K562 (cell line): ENCODE results near the gene CACNA2D4. TPM values are rescaled to one million over a fixed set of nuclear protein-coding genes. Genes with fewer than 3 reads are reported as not detected.

Source experiments
- ATAC-seq: fragments of 200-7000 bp; cut with Tn5 transposase; 3 replicates; pipeline ENCODE4 v1.9.1; 2020; ENCODE audit warnings: moderate library complexity
- BruUV-seq: library from RNA; stranded (reverse); fragments of 400-500 nt; replicated peaks from 2 replicates; lab custom pipeline; 2021; lab: Mats Ljungman, UMichigan
- CTCF ChIA-PET: fragments of 300-600 bp; formaldehyde crosslinking; extraction: SDS; loops from one replicate; lab custom pipeline; 2021; ENCODE audit warnings: low intra/inter-chr PET ratio; lab: Yijun Ruan, JAX
- POLR2A ChIA-PET: fragments of 300-600, 350-650 bp; sonication (Branson Sonifier 250); formaldehyde crosslinking; extraction: SDS; loops from one replicate; lab custom pipeline; 2021; ENCODE audit warnings: antibody characterized with exemption, inconsistent platforms; lab: Yijun Ruan, JAX
- DNase-seq, 4 experiments: peaks; one replicate each; pipeline versions ENCODE4 v3.0.0 to v3.0.0-alpha.2; 2011 to 2018; ENCODE audit warnings: low spot score in 3 of 4, mixed read lengths in 3 of 4; ENCODE audit errors: extremely low read depth in 1 of 4
- FAIRE-seq: peaks from 2 replicates; lab custom pipeline; 2011; peaks lifted over from hg19 to GRCh38; lab: Jason Lieb, UNC
- H2AFZ ChIP-seq: 2 replicates; pipeline ENCODE4 v1.6.0; 2011; ENCODE audit warnings: low read depth, low read length, control low read depth, inconsistent platforms
- H3K27ac ChIP-seq: fragments of 200-600 bp; 3 replicates; pipeline ENCODE4 v1.8.0; 2011; ENCODE audit warnings: low read depth, mild to moderate bottlenecking, control low read depth, inconsistent platforms, low read length, moderate library complexity, mixed read lengths; ENCODE audit errors: extremely low read depth
- H3K27me3 ChIP-seq, 2 experiments: fragments of 300-600 bp in 1 of 2; 2 replicates in 1 of 2; 3 replicates in 1 of 2; pipeline versions ENCODE4 v1.6.0 to v1.8.0; 2011; ENCODE audit warnings: inconsistent platforms in 2 of 2, low read length in 2 of 2, mild to moderate bottlenecking in 1 of 2, mixed read lengths in 1 of 2, moderate library complexity in 1 of 2; ENCODE audit not compliant: control insufficient read depth in 2 of 2, insufficient read depth in 2 of 2
- H3K36me3 ChIP-seq: fragments of 300-600 bp; 3 replicates; pipeline ENCODE4 v1.8.0; 2011; ENCODE audit warnings: mild to moderate bottlenecking, low read length, inconsistent platforms; ENCODE audit not compliant: control insufficient read depth, insufficient read depth
- H3K4me1 ChIP-seq, 2 experiments: fragments of 200-600 bp in 1 of 2; replicated peaks in 1 of 2; 2 replicates in 1 of 2; 3 replicates in 1 of 2; pipeline versions ENCODE4 v1.5.1 to v1.8.0; 2011; ENCODE audit warnings: inconsistent platforms in 2 of 2, low read length in 2 of 2, mild to moderate bottlenecking in 1 of 2, mixed read lengths in 1 of 2, moderate library complexity in 1 of 2; ENCODE audit not compliant: control insufficient read depth in 2 of 2, insufficient read depth in 2 of 2
- H3K4me2 ChIP-seq: 2 replicates; pipeline ENCODE4 v1.6.1; 2011; ENCODE audit warnings: low read length, control low read depth, inconsistent platforms, mixed read lengths; ENCODE audit not compliant: insufficient read depth
- H3K4me3 ChIP-seq: fragments of 200-600 bp; sonication (generic), shearing (Covaris generic); 2 replicates; pipeline ENCODE4 v1.5.1; 2016; ENCODE audit warnings: control low read depth, inconsistent platforms
- H3K79me2 ChIP-seq: fragments of 200-600 bp; 3 replicates; pipeline ENCODE4 v1.8.0; 2011; ENCODE audit warnings: low read length, inconsistent platforms; ENCODE audit not compliant: control insufficient read depth, insufficient read depth
- H3K9ac ChIP-seq, 2 experiments: 2 replicates each; pipeline versions ENCODE4 v1.6.0 to v1.6.1; 2011; ENCODE audit warnings: low read depth in 2 of 2, low read length in 2 of 2, control low read depth in 1 of 2, inconsistent platforms in 1 of 2, mild to moderate bottlenecking in 1 of 2, mixed read lengths in 1 of 2; ENCODE audit not compliant: insufficient read depth in 1 of 2
- H3K9me1 ChIP-seq: one replicate; pipeline ENCODE4 v1.6.0; 2011; ENCODE audit warnings: inconsistent platforms, mild to moderate bottlenecking, low read length, moderate library complexity; ENCODE audit not compliant: control insufficient read depth, insufficient read depth
- H3K9me3 ChIP-seq: replicated peaks from 2 replicates; pipeline ENCODE4 v1.5.1; 2011; ENCODE audit warnings: low read depth, low read length, inconsistent platforms; ENCODE audit not compliant: control insufficient read depth, insufficient read depth
- H4K20me1 ChIP-seq: replicated peaks from 2 replicates; pipeline ENCODE4 v1.6.1; 2011; ENCODE audit warnings: low read length, inconsistent platforms, mixed read lengths; ENCODE audit not compliant: control insufficient read depth, insufficient read depth
- FOXK2 ChIP-seq, 2 experiments: fragments of 450-650 bp; IDR thresholded peaks in 1 of 2; conservative IDR thresholded peaks in 1 of 2; 2 replicates each; pipeline ENCODE4 v1.6.1; 2016; ENCODE audit warnings: low read depth in 2 of 2, mild to moderate bottlenecking in 1 of 2
- RFX7 ChIP-seq: fragments of 250-450 bp; sonication (Bioruptor Pico); IDR thresholded peaks from 2 replicates; pipeline ENCODE4 v1.5.1; 2021; ENCODE audit warnings: mild to moderate bottlenecking
- SMAD1 ChIP-seq: fragments of 150-350 bp; IDR thresholded peaks from 2 replicates; pipeline ENCODE4 v1.6.1; 2014; ENCODE audit warnings: low read length, low read depth; ENCODE audit not compliant: partially characterized antibody
- ZNF644 ChIP-seq: fragments of 200-800 bp; sonication (Bioruptor generic); IDR thresholded peaks from 2 replicates; pipeline ENCODE4 v1.6.1; 2016; ENCODE audit warnings: low read depth, missing genetic modification characterization, missing compliant biosample characterization
- WGBS: fragments of 100-300 bp; shearing (Covaris generic); methylation state at CpG from one replicate; pipeline ENCODE4 v1.1.6; 2016; ENCODE audit warnings: low coverage, mixed read lengths; ENCODE audit not compliant: insufficient coverage; ENCODE audit errors: missing lambda C conversion rate; 5-methylcytosine and 5-hydroxymethylcytosine counted together
- in situ Hi-C: fragments of 300-500 bp; cut with MboI; formaldehyde crosslinking; loops from 4 replicates; pipeline ENCODE4 v1.15.0; 2018; ENCODE audit warnings: inconsistent platforms, mixed read lengths
- intact Hi-C: fragments of 100-400 bp; cut with micrococcal nuclease; formaldehyde crosslinking; loops from 2 replicates; pipeline ENCODE4 v1.14.2; 2022
- polyA plus RNA-seq, 8 experiments: library from polyadenylated mRNA; depleted of rRNA in 4 of 8; stranded (reverse) in 5 of 8; unstranded in 3 of 8; fragments of >200 nt; fragmentation: Nextera tagmentation in 2 of 8; fragmentation: Illumina TruSeq in 1 of 8; extraction: Ambion mirVana in 2 of 8; extraction: Trizol in 1 of 8; gene quantifications; 2 replicates each; pipeline versions ENCODE4 v1.2.1 to v1.2.3, GENCODE V29; 2011 to 2014; ENCODE audit warnings: inconsistent platforms in 1 of 8, missing spikeins in 1 of 8
- total RNA-seq, 7 experiments: library from RNA; depleted of rRNA in 6 of 7; stranded (reverse); fragments of >200 nt in 6 of 7; fragmentation: Illumina TruSeq in 2 of 7; extraction: Trizol in 2 of 7; gene quantifications; 2 replicates each; pipeline versions ENCODE4 v1.2.1 to v1.2.3, GENCODE V29; 2011 to 2021; ENCODE audit warnings: low replicate concordance in 1 of 7
- TF ChIP-seq, protein P1 (sequence below): conservative IDR thresholded peaks from 2 replicates; pipeline ENCODE4 v1.6.1; 2011; ENCODE audit warnings: low read depth, mild to moderate bottlenecking, low read length; ENCODE audit not compliant: control insufficient read depth
- TF ChIP-seq, protein P2 (sequence below): sonication (generic); IDR thresholded peaks from 2 replicates; pipeline ENCODE4 v1.6.1; 2016
- TF ChIP-seq, protein P3 (sequence below): sonication (generic); formaldehyde crosslinking; IDR thresholded peaks from 2 replicates; pipeline ENCODE4 v1.8.0; 2023; ENCODE audit warnings: missing genetic modification reagents, mild to moderate bottlenecking, borderline replicate concordance

The CACNA2D4 gene
- total and polyA plus RNA-seq, 9 of the 15 experiments (the other 6 are each of a cell fraction or from before 2014, with no cell fraction given), result 0.04 to 0.69 (median 0.40) TPM; not detected in 3

DNA sequence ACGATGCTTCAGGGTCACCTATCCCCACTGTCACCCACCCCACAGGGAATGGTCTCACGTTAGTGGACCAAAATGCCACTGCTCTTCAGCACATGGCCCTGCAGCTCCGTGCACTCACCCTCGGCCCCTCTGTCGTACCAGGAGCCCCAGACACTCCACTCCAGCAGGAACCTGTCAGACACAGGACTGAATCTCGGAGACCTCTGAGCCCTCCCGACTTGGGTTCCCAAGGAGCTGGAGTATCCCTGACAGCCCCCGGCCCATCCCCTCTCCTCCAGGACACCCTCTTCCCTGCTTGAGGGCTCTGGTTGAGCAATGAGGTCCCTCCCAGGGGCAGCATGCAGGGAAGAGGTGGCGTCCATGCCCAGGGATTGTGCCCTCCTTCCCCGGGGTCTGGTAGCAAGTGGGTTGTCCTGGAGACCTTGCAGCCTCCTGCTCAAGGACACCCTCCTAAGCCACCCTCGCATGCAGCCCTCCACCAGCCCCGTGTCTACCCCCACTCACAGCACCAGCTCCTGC, 118.5 kb downstream of the CACNA2D4 start:
- no peak for FAIRE-seq
- CTCF ChIA-PET, result no interaction called here
- H3K36me3 ChIP-seq, result no peaks in the 10 kb centered on the region
- WGBS, result 13% methylated on average over 7 of the region's 12 CpGs
- H3K9me1 ChIP-seq, result no peaks in the 10 kb centered on the region
- H2AFZ ChIP-seq, result no peak overlapping the region
- no peak for DNase-seq
- ATAC-seq, result no peak
- in situ Hi-C loops, result no loop called here
- H3K4me2 ChIP-seq, result no peak overlapping the region
- no peaks in the 10 kb centered on the region for H3K27me3 ChIP-seq
- no peak overlapping the region for H3K9ac ChIP-seq
- no peak overlapping the region for H3K4me3 ChIP-seq
- POLR2A ChIA-PET, result no interaction called here
- H3K79me2 ChIP-seq, result no peaks in the 10 kb centered on the region
- BruUV-seq, result no TSS peak
- H3K9me3 ChIP-seq, result no peaks in the 10 kb centered on the region
- H3K27ac ChIP-seq, result no peak overlapping the region
- intact Hi-C loops, result loop anchor here (10.0 kb wide), 1 partner anchor 235 kb away; no protein-coding TSS in a partner anchor
- peaks cover 3 to 46% of the 10 kb centered on the region in 2 experiments; a peak in 4 of 5 replicates for H3K4me1 ChIP-seq
- H4K20me1 ChIP-seq, result no peaks in the 10 kb centered on the region
- TF ChIP-seq, protein P1, sequence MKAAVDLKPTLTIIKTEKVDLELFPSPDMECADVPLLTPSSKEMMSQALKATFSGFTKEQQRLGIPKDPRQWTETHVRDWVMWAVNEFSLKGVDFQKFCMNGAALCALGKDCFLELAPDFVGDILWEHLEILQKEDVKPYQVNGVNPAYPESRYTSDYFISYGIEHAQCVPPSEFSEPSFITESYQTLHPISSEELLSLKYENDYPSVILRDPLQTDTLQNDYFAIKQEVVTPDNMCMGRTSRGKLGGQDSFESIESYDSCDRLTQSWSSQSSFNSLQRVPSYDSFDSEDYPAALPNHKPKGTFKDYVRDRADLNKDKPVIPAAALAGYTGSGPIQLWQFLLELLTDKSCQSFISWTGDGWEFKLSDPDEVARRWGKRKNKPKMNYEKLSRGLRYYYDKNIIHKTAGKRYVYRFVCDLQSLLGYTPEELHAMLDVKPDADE, result no peak
- no peak for TF ChIP-seq SMAD1
- no peak for TF ChIP-seq FOXK2 (conservative IDR thresholded peaks at IDR 0.05 in 1 of 2, IDR thresholded peaks at IDR 0.05 in 1 of 2; ENCODE audit: low read depth in 2 of 2)
- TF ChIP-seq ZNF644 (tag), result no peak
- no peak for TF ChIP-seq RFX7
- TF ChIP-seq, protein P2, sequence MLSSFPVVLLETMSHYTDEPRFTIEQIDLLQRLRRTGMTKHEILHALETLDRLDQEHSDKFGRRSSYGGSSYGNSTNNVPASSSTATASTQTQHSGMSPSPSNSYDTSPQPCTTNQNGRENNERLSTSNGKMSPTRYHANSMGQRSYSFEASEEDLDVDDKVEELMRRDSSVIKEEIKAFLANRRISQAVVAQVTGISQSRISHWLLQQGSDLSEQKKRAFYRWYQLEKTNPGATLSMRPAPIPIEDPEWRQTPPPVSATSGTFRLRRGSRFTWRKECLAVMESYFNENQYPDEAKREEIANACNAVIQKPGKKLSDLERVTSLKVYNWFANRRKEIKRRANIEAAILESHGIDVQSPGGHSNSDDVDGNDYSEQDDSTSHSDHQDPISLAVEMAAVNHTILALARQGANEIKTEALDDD, result no peak
- TF ChIP-seq, protein P3, sequence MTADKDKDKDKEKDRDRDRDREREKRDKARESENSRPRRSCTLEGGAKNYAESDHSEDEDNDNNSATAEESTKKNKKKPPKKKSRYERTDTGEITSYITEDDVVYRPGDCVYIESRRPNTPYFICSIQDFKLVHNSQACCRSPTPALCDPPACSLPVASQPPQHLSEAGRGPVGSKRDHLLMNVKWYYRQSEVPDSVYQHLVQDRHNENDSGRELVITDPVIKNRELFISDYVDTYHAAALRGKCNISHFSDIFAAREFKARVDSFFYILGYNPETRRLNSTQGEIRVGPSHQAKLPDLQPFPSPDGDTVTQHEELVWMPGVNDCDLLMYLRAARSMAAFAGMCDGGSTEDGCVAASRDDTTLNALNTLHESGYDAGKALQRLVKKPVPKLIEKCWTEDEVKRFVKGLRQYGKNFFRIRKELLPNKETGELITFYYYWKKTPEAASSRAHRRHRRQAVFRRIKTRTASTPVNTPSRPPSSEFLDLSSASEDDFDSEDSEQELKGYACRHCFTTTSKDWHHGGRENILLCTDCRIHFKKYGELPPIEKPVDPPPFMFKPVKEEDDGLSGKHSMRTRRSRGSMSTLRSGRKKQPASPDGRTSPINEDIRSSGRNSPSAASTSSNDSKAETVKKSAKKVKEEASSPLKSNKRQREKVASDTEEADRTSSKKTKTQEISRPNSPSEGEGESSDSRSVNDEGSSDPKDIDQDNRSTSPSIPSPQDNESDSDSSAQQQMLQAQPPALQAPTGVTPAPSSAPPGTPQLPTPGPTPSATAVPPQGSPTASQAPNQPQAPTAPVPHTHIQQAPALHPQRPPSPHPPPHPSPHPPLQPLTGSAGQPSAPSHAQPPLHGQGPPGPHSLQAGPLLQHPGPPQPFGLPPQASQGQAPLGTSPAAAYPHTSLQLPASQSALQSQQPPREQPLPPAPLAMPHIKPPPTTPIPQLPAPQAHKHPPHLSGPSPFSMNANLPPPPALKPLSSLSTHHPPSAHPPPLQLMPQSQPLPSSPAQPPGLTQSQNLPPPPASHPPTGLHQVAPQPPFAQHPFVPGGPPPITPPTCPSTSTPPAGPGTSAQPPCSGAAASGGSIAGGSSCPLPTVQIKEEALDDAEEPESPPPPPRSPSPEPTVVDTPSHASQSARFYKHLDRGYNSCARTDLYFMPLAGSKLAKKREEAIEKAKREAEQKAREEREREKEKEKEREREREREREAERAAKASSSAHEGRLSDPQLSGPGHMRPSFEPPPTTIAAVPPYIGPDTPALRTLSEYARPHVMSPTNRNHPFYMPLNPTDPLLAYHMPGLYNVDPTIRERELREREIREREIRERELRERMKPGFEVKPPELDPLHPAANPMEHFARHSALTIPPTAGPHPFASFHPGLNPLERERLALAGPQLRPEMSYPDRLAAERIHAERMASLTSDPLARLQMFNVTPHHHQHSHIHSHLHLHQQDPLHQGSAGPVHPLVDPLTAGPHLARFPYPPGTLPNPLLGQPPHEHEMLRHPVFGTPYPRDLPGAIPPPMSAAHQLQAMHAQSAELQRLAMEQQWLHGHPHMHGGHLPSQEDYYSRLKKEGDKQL (CRISPR knock-in tag), result no peak
